K562 (cell line): Measurements from ENCODE around the gene SLC34A1. TPM values are rescaled to one million over a fixed set of nuclear protein-coding genes. Genes with fewer than 3 reads are reported as not detected.

Experiments
- ATAC-seq: fragments of 200-7000 bp; cut with Tn5 transposase; 3 replicates; pipeline ENCODE4 v1.9.1; 2020; ENCODE audit warnings: moderate library complexity
- BruUV-seq: library from RNA; stranded (reverse); fragments of 400-500 nt; replicated peaks from 2 replicates; lab custom pipeline; 2021; lab: Mats Ljungman, UMichigan
- CTCF ChIA-PET: fragments of 300-600 bp; formaldehyde crosslinking; extraction: SDS; loops from one replicate; lab custom pipeline; 2021; ENCODE audit warnings: low intra/inter-chr PET ratio; lab: Yijun Ruan, JAX
- POLR2A ChIA-PET: fragments of 300-600, 350-650 bp; sonication (Branson Sonifier 250); formaldehyde crosslinking; extraction: SDS; loops from one replicate; lab custom pipeline; 2021; ENCODE audit warnings: antibody characterized with exemption, inconsistent platforms; lab: Yijun Ruan, JAX
- DNase-seq, 4 experiments: peaks; one replicate each; pipeline versions ENCODE4 v3.0.0 to v3.0.0-alpha.2; 2011 to 2018; ENCODE audit warnings: low spot score in 3 of 4, mixed read lengths in 3 of 4; ENCODE audit errors: extremely low read depth in 1 of 4
- FAIRE-seq: peaks from 2 replicates; lab custom pipeline; 2011; peaks lifted over from hg19 to GRCh38; lab: Jason Lieb, UNC
- H2AFZ ChIP-seq: 2 replicates; pipeline ENCODE4 v1.6.0; 2011; ENCODE audit warnings: low read depth, low read length, control low read depth, inconsistent platforms
- H3K27ac ChIP-seq: fragments of 200-600 bp; 3 replicates; pipeline ENCODE4 v1.8.0; 2011; ENCODE audit warnings: low read depth, mild to moderate bottlenecking, control low read depth, inconsistent platforms, low read length, moderate library complexity, mixed read lengths; ENCODE audit errors: extremely low read depth
- H3K27me3 ChIP-seq, 2 experiments: fragments of 300-600 bp in 1 of 2; 2 replicates in 1 of 2; 3 replicates in 1 of 2; pipeline versions ENCODE4 v1.6.0 to v1.8.0; 2011; ENCODE audit warnings: inconsistent platforms in 2 of 2, low read length in 2 of 2, mild to moderate bottlenecking in 1 of 2, mixed read lengths in 1 of 2, moderate library complexity in 1 of 2; ENCODE audit not compliant: control insufficient read depth in 2 of 2, insufficient read depth in 2 of 2
- H3K36me3 ChIP-seq: fragments of 300-600 bp; 3 replicates; pipeline ENCODE4 v1.8.0; 2011; ENCODE audit warnings: mild to moderate bottlenecking, low read length, inconsistent platforms; ENCODE audit not compliant: control insufficient read depth, insufficient read depth
- H3K4me1 ChIP-seq, 2 experiments: fragments of 200-600 bp in 1 of 2; replicated peaks in 1 of 2; 2 replicates in 1 of 2; 3 replicates in 1 of 2; pipeline versions ENCODE4 v1.5.1 to v1.8.0; 2011; ENCODE audit warnings: inconsistent platforms in 2 of 2, low read length in 2 of 2, mild to moderate bottlenecking in 1 of 2, mixed read lengths in 1 of 2, moderate library complexity in 1 of 2; ENCODE audit not compliant: control insufficient read depth in 2 of 2, insufficient read depth in 2 of 2
- H3K4me2 ChIP-seq: 2 replicates; pipeline ENCODE4 v1.6.1; 2011; ENCODE audit warnings: low read length, control low read depth, inconsistent platforms, mixed read lengths; ENCODE audit not compliant: insufficient read depth
- H3K4me3 ChIP-seq: fragments of 200-600 bp; sonication (generic), shearing (Covaris generic); 2 replicates; pipeline ENCODE4 v1.5.1; 2016; ENCODE audit warnings: control low read depth, inconsistent platforms
- H3K79me2 ChIP-seq: fragments of 200-600 bp; 3 replicates; pipeline ENCODE4 v1.8.0; 2011; ENCODE audit warnings: low read length, inconsistent platforms; ENCODE audit not compliant: control insufficient read depth, insufficient read depth
- H3K9ac ChIP-seq, 2 experiments: 2 replicates each; pipeline versions ENCODE4 v1.6.0 to v1.6.1; 2011; ENCODE audit warnings: low read depth in 2 of 2, low read length in 2 of 2, control low read depth in 1 of 2, inconsistent platforms in 1 of 2, mild to moderate bottlenecking in 1 of 2, mixed read lengths in 1 of 2; ENCODE audit not compliant: insufficient read depth in 1 of 2
- H3K9me1 ChIP-seq: one replicate; pipeline ENCODE4 v1.6.0; 2011; ENCODE audit warnings: inconsistent platforms, mild to moderate bottlenecking, low read length, moderate library complexity; ENCODE audit not compliant: control insufficient read depth, insufficient read depth
- H3K9me3 ChIP-seq: replicated peaks from 2 replicates; pipeline ENCODE4 v1.5.1; 2011; ENCODE audit warnings: low read depth, low read length, inconsistent platforms; ENCODE audit not compliant: control insufficient read depth, insufficient read depth
- H4K20me1 ChIP-seq: replicated peaks from 2 replicates; pipeline ENCODE4 v1.6.1; 2011; ENCODE audit warnings: low read length, inconsistent platforms, mixed read lengths; ENCODE audit not compliant: control insufficient read depth, insufficient read depth
- EGR1 ChIP-seq: fragments of 450-650 bp; conservative IDR thresholded peaks from 2 replicates; pipeline ENCODE4 v1.6.1; 2017; ENCODE audit warnings: mild to moderate bottlenecking
- L3MBTL2 ChIP-seq: fragments of 450-650 bp; IDR thresholded peaks from 2 replicates; pipeline ENCODE4 v1.6.1; 2016; ENCODE audit warnings: mild to moderate bottlenecking, moderate library complexity
- NFXL1 ChIP-seq: fragments of 450-650 bp; formaldehyde crosslinking; IDR thresholded peaks from 2 replicates; pipeline ENCODE4 v1.4.0; 2021; ENCODE audit warnings: mild to moderate bottlenecking
- PRMT5 ChIP-seq: sonication (generic); formaldehyde crosslinking; IDR thresholded peaks from 2 replicates; pipeline ENCODE4 v1.5.0; 2020; ENCODE audit warnings: missing genetic modification reagents
- PTBP1 ChIP-seq: fragments of 200-400 bp; formaldehyde crosslinking; IDR thresholded peaks from 2 replicates; pipeline ENCODE4 v1.6.1; 2017; ENCODE audit warnings: low read depth, low read length
- SUPT5H ChIP-seq: fragments of 450-650 bp; IDR thresholded peaks from 2 replicates; pipeline ENCODE4 v1.6.1; 2016
- TAF1 ChIP-seq: IDR thresholded peaks from 2 replicates; pipeline ENCODE4 v1.6.1; 2011; ENCODE audit warnings: mild to moderate bottlenecking, low read length, moderate library complexity; ENCODE audit not compliant: insufficient read depth, control insufficient read depth, severe bottlenecking; ENCODE audit errors: extremely low read depth
- ZKSCAN1 ChIP-seq: fragments of 150-350 bp; IDR thresholded peaks from 2 replicates; pipeline ENCODE4 v1.6.1; 2016; ENCODE audit warnings: low read depth, low read length
- ZNF121 ChIP-seq: sonication (generic); formaldehyde crosslinking; conservative IDR thresholded peaks from 2 replicates; pipeline ENCODE4 v1.8.0; 2022; ENCODE audit warnings: missing genetic modification reagents
- WGBS: fragments of 100-300 bp; shearing (Covaris generic); methylation state at CpG from one replicate; pipeline ENCODE4 v1.1.6; 2016; ENCODE audit warnings: low coverage, mixed read lengths; ENCODE audit not compliant: insufficient coverage; ENCODE audit errors: missing lambda C conversion rate; 5-methylcytosine and 5-hydroxymethylcytosine counted together
- in situ Hi-C: fragments of 300-500 bp; cut with MboI; formaldehyde crosslinking; loops from 4 replicates; pipeline ENCODE4 v1.15.0; 2018; ENCODE audit warnings: inconsistent platforms, mixed read lengths
- intact Hi-C: fragments of 100-400 bp; cut with micrococcal nuclease; formaldehyde crosslinking; loops from 2 replicates; pipeline ENCODE4 v1.14.2; 2022
- polyA plus RNA-seq, 8 experiments: library from polyadenylated mRNA; depleted of rRNA in 4 of 8; stranded (reverse) in 5 of 8; unstranded in 3 of 8; fragments of >200 nt; fragmentation: Nextera tagmentation in 2 of 8; fragmentation: Illumina TruSeq in 1 of 8; extraction: Ambion mirVana in 2 of 8; extraction: Trizol in 1 of 8; gene quantifications; 2 replicates each; pipeline versions ENCODE4 v1.2.1 to v1.2.3, GENCODE V29; 2011 to 2014; ENCODE audit warnings: inconsistent platforms in 1 of 8, missing spikeins in 1 of 8
- total RNA-seq, 7 experiments: library from RNA; depleted of rRNA in 6 of 7; stranded (reverse); fragments of >200 nt in 6 of 7; fragmentation: Illumina TruSeq in 2 of 7; extraction: Trizol in 2 of 7; gene quantifications; 2 replicates each; pipeline versions ENCODE4 v1.2.1 to v1.2.3, GENCODE V29; 2011 to 2021; ENCODE audit warnings: low replicate concordance in 1 of 7

Gene SLC34A1
- total and polyA plus RNA-seq, 9 of the 15 experiments (the other 6 are each of a cell fraction or from before 2014, with no cell fraction given) = not detected

DNA sequence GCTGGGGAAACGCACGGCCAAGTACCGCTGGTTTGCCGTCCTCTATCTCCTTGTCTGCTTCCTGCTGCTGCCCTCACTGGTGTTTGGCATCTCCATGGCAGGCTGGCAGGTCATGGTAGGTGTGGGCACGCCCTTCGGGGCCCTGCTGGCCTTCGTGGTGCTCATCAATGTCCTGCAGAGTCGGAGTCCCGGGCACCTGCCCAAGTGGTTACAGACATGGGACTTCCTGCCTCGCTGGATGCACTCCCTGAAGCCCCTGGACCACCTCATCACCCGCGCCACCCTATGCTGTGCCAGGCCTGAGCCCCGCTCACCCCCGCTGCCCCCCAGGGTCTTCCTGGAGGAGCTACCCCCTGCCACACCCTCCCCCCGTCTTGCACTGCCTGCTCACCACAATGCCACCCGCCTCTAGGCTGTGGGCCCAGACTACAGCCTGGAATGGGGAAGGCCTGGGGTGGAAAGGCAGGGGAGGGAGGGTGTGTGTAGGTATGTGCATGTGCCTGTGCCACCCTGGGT is 13.7 kb downstream of the SLC34A1 start:
- Histone ChIP-seq H3K4me2 (no peak overlapping the region), H3K4me1 (peaks cover 0 to 25% of the 10 kb centered on the region in 2 experiments; a peak in 3 of 5 replicates), H3K27ac (no peak overlapping the region), H3K9ac (peak overlapping the region in 1 of 2 experiments; percentile 29; a peak in 1 of 4 replicates), H3K9me1 (no peaks in the 10 kb centered on the region), H4K20me1 (no peaks in the 10 kb centered on the region), H3K36me3 (no peaks in the 10 kb centered on the region), H3K27me3 (peaks cover 2 to 27% of the 10 kb centered on the region in 2 experiments; a peak in 3 of 5 replicates), H3K4me3 (no peak overlapping the region), H3K79me2 (no peaks in the 10 kb centered on the region), H2AFZ (no peak overlapping the region), H3K9me3 (no peaks in the 10 kb centered on the region)
- CTCF ChIA-PET = interaction anchor here (0.7 to 1.1 kb wide), 2 partner anchors 8 to 60 kb away, joined by 3 read pairs; no protein-coding TSS in a partner anchor
- WGBS = 12% methylated on average over 12 of the region's 16 CpGs
- FAIRE-seq = no peak
- DNase-seq = no peak
- intact Hi-C loops (no loop called here), in situ Hi-C loops (loop anchor here (10.0 kb wide), 1 partner anchor 667 kb away; no protein-coding TSS in a partner anchor)
- ATAC-seq = no peak
- POLR2A ChIA-PET = interaction anchor here (0.6 to 1.4 kb wide), 3 partner anchors 19 to 116 kb away, joined by 3 to 5 read pairs (median 4); no protein-coding TSS in a partner anchor
- TF ChIP-seq L3MBTL2 = no peak
- TF ChIP-seq TAF1 = no peak
- no peak for TF ChIP-seq SUPT5H
- TF ChIP-seq EGR1 = no peak
- no peak for TF ChIP-seq ZKSCAN1
- no peak for TF ChIP-seq ZNF121 (CRISPR knock-in tag)
- no peak for TF ChIP-seq PRMT5 (CRISPR knock-in tag)
- no peak for TF ChIP-seq NFXL1 (CRISPR knock-in tag)
- TF ChIP-seq PTBP1 = no peak
- no TSS peak for BruUV-seq
